HL-60 (cell line): ENCODE data around the gene AK5.

ENCODE experiments used
- TF ChIP-seq, protein P1 (sequence below): IDR thresholded peaks from one replicate; pipeline ENCODE4 v1.5.1; 2011; ENCODE audit warnings: low read length, control low read depth, inconsistent platforms; ENCODE audit not compliant: insufficient read depth
- TF ChIP-seq, protein P2 (sequence below): IDR thresholded peaks from 2 replicates; pipeline ENCODE4 v1.6.1; 2012; ENCODE audit warnings: low read depth; ENCODE audit not compliant: insufficient replicate concordance

DNA sequence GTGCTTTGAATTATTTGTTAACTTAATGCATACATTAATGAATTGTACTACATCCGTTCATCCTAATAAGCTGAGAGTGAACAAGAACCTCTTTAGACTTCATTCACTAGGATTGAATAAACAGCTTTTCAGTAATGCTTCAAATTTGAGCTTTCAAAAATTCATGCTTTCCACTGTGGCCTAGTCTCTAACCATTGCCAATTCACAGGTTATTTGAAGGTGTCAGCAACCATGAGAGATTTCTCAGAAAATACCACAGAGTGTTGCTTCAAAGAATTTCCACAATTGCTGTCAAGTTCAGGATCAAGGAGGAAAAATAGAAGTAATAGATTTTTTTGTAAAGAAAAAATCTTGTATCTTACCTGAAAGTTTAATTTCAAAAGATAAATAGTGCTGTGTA, 72.7 kb downstream of the AK5 start:
- TF ChIP-seq, protein P1, sequence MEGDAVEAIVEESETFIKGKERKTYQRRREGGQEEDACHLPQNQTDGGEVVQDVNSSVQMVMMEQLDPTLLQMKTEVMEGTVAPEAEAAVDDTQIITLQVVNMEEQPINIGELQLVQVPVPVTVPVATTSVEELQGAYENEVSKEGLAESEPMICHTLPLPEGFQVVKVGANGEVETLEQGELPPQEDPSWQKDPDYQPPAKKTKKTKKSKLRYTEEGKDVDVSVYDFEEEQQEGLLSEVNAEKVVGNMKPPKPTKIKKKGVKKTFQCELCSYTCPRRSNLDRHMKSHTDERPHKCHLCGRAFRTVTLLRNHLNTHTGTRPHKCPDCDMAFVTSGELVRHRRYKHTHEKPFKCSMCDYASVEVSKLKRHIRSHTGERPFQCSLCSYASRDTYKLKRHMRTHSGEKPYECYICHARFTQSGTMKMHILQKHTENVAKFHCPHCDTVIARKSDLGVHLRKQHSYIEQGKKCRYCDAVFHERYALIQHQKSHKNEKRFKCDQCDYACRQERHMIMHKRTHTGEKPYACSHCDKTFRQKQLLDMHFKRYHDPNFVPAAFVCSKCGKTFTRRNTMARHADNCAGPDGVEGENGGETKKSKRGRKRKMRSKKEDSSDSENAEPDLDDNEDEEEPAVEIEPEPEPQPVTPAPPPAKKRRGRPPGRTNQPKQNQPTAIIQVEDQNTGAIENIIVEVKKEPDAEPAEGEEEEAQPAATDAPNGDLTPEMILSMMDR: no peak
- TF ChIP-seq, protein P2, sequence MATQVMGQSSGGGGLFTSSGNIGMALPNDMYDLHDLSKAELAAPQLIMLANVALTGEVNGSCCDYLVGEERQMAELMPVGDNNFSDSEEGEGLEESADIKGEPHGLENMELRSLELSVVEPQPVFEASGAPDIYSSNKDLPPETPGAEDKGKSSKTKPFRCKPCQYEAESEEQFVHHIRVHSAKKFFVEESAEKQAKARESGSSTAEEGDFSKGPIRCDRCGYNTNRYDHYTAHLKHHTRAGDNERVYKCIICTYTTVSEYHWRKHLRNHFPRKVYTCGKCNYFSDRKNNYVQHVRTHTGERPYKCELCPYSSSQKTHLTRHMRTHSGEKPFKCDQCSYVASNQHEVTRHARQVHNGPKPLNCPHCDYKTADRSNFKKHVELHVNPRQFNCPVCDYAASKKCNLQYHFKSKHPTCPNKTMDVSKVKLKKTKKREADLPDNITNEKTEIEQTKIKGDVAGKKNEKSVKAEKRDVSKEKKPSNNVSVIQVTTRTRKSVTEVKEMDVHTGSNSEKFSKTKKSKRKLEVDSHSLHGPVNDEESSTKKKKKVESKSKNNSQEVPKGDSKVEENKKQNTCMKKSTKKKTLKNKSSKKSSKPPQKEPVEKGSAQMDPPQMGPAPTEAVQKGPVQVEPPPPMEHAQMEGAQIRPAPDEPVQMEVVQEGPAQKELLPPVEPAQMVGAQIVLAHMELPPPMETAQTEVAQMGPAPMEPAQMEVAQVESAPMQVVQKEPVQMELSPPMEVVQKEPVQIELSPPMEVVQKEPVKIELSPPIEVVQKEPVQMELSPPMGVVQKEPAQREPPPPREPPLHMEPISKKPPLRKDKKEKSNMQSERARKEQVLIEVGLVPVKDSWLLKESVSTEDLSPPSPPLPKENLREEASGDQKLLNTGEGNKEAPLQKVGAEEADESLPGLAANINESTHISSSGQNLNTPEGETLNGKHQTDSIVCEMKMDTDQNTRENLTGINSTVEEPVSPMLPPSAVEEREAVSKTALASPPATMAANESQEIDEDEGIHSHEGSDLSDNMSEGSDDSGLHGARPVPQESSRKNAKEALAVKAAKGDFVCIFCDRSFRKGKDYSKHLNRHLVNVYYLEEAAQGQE: no peak
